Spleen (tissue), 11 donors: Measurements from ENCODE around the gene LSMEM2. TPM values are rescaled to one million over a fixed set of nuclear protein-coding genes. Genes with fewer than 3 reads are reported as not detected.

Experiments used
- DNase-seq: peaks from one replicate; pipeline ENCODE4 v3.0.0-alpha.2; 2020
- H3K27ac ChIP-seq, 8 donors: fragments of 200-600 bp; sonication (generic) in 7 of 8; 1 replicate in 4 of 8; 2 replicates in 4 of 8; pipeline versions ENCODE4 v1.5.0 to v1.8.0; 2016 to 2021; ENCODE audit warnings: inconsistent platforms in 4 of 8, mild to moderate bottlenecking in 4 of 8, moderate library complexity in 1 of 8
- H3K27me3 ChIP-seq, 7 donors: fragments of 200-600 bp; sonication (generic) in 6 of 7; replicated peaks in 1 of 7; 1 replicate in 4 of 7; 2 replicates in 3 of 7; pipeline versions ENCODE4 v1.5.0 to v1.8.0; 2016 to 2021; ENCODE audit warnings: inconsistent platforms in 3 of 7, mild to moderate bottlenecking in 1 of 7
- H3K36me3 ChIP-seq, 6 donors: fragments of 200-600 bp; sonication (generic) in 5 of 6; 1 replicate in 4 of 6; 2 replicates in 2 of 6; pipeline versions ENCODE4 v1.5.0 to v1.8.0; 2016 to 2021; ENCODE audit warnings: inconsistent platforms in 2 of 6
- H3K4me1 ChIP-seq, 6 donors: fragments of 200-600 bp; sonication (generic) in 5 of 6; 1 replicate in 3 of 6; 2 replicates in 3 of 6; pipeline versions ENCODE4 v1.5.0 to v1.8.0; 2016 to 2021; ENCODE audit warnings: inconsistent platforms in 3 of 6
- H3K4me3 ChIP-seq, 8 donors: fragments of 200-600 bp; sonication (generic) in 7 of 8; 1 replicate in 4 of 8; 2 replicates in 4 of 8; pipeline versions ENCODE4 v1.5.0 to v1.8.0; 2016 to 2021; ENCODE audit warnings: inconsistent platforms in 4 of 8, mild to moderate bottlenecking in 4 of 8, moderate library complexity in 2 of 8
- H3K9me3 ChIP-seq, 8 donors: fragments of 200-600 bp; sonication (generic) in 7 of 8; 1 replicate in 4 of 8; 2 replicates in 4 of 8; pipeline versions ENCODE4 v1.5.0 to v1.8.0; 2016 to 2021; ENCODE audit warnings: inconsistent platforms in 4 of 8
- CTCF ChIP-seq, 11 experiments: fragments of 200-600 bp in 7 of 11; fragments of 450-650 bp in 4 of 11; sonication (generic) in 4 of 11; IDR thresholded peaks in 8 of 11; conservative IDR thresholded peaks in 3 of 11; 1 replicate in 7 of 11; 2 replicates in 4 of 11; pipeline versions ENCODE4 v1.4.0 to v1.8.0; 2016 to 2021; ENCODE audit warnings: antibody characterized with exemption in 11 of 11, inconsistent platforms in 4 of 11, mild to moderate bottlenecking in 1 of 11
- POLR2A ChIP-seq, 3 donors: fragments of 450-650 bp; IDR thresholded peaks; one replicate each; pipeline ENCODE4 v1.5.1; 2017; ENCODE audit warnings: antibody characterized with exemption in 3 of 3, mild to moderate bottlenecking in 1 of 3
- POLR2AphosphoS5 ChIP-seq, 3 donors: sonication (generic); formaldehyde crosslinking; IDR thresholded peaks; one replicate each; pipeline ENCODE4 v1.5.1; 2017; ENCODE audit warnings: antibody characterized with exemption in 3 of 3
- WGBS, 5 donors: extraction: QIAGEN DNeasy Blood & Tissue Kit in 3 of 5; methylation state at CpG; one replicate each; pipeline versions ENCODE4 v1.1.5 to v1.1.7; 2013 to 2018; 5-methylcytosine and 5-hydroxymethylcytosine counted together
- intact Hi-C: fragments of 100-400 bp; cut with DNase I; formaldehyde crosslinking; loops from one replicate; pipeline ENCODE4 v1.15.0; 2023; ENCODE audit warnings: low total_unique reads
- polyA plus RNA-seq, 3 donors: library from polyadenylated mRNA; stranded (reverse); fragments of 200-250 nt; gene quantifications; one replicate each; pipeline ENCODE4 v1.2.1, GENCODE V29; 2013
- total RNA-seq, 7 donors: library from RNA; depleted of rRNA in 3 of 7; stranded (reverse); fragments of >200 nt in 3 of 7; fragmentation: NEBNext Ultra II Directional in 4 of 7; extraction: Animal tissue kit (Norgen Biotek cat#: 25700) in 4 of 7; gene quantifications; one replicate each; pipeline versions ENCODE4 v1.1.0 to v1.2.1, GENCODE V29; 2016 to 2021
- donor health status: healthy with polysubstance abuse.
- donor health status: DM: no; HTN: no; CAD: no; lungs with moderate emphysema.
- donor health status: DM: no; HTN: no; CAD: no.
- donor health status: Bipolar disorder and iron deficiency.
- donor health status: healthy.
- donor health status: DM: no; HTN: no; CAD: no.
- donor health status: DM: yes; HTN: yes; CAD: no.

The LSMEM2 gene
- total and polyA plus RNA-seq, 10 donors, result 0.06 to 0.46 (median 0.24) TPM; not detected in 6

- DNase-seq, result peak; percentile 98
- Histone ChIP-seq H3K36me3 (peaks cover 0 to 68% (median 50%) of the 10 kb centered on the region in 6 donors), H3K4me3 (peak within 1 kb of the TSS; percentile 74 to 100 (median 97)), H3K27ac (peak within 1 kb of the TSS; percentile 74 to 93 (median 86)), H3K27me3 (no peaks in the 10 kb centered on the region), H3K9me3 (no peaks in the 10 kb centered on the region), H3K4me1 (peaks cover 34 to 98% (median 65%) of the 10 kb centered on the region in 6 donors)
- 3 to 8% (median 3%) methylated on average over 12 to 55 of the region's 55 CpGs for WGBS, 5 donors
- TF ChIP-seq POLR2A (IDR thresholded peaks at IDR 0.05), result no peak
- peak; percentile 94 to 98 (median 96) for TF ChIP-seq POLR2AphosphoS5 (IDR thresholded peaks at IDR 0.05)
- peak in 4 of 11 experiments; percentile 15 to 22 (median 20) for TF ChIP-seq CTCF (IDR thresholded peaks at IDR 0.05 in 8 of 11, conservative IDR thresholded peaks at IDR 0.05 in 3 of 11)
- intact Hi-C loops, result loop anchor here (10.0 kb wide), 1 partner anchor 93 kb away; the partner anchor contains the start of gene GNAI2
Observed at GRCh38 chr3:50327943-50328691, 49.2 kb downstream of the LSMEM2 start, which contains the start of gene TUSC2. TSS of gene TUSC2 (minus strand) at chr3:50328223. CDS start at chr3:50328099, 124 bp downstream.

GRCh38 chr3:50330330-50330729 is 51.4 kb downstream of the LSMEM2 start:
- intact Hi-C loops, result no loop called here
- no peaks in the 10 kb centered on the region for H3K9me3 ChIP-seq
- TF ChIP-seq POLR2A (IDR thresholded peaks at IDR 0.05), result no peak
- peak in 2 of 3 donors; percentile 43 to 61 for TF ChIP-seq POLR2AphosphoS5 (IDR thresholded peaks at IDR 0.05)
- H3K4me1 ChIP-seq, result peaks cover 38 to 98% (median 65%) of the 10 kb centered on the region in 6 donors
- H3K36me3 ChIP-seq, result peaks cover 0 to 78% (median 49%) of the 10 kb centered on the region in 6 donors
- H3K27ac ChIP-seq, result peak overlapping the region in 1 of 8 donors; percentile 21
- peak; percentile 69 for DNase-seq
- no peaks in the 10 kb centered on the region for H3K27me3 ChIP-seq
- no peak overlapping the region for H3K4me3 ChIP-seq
- WGBS, 5 donors, result 93 to 100% (median 95%) methylated on average over 4 to 10 of the region's 10 CpGs

GRCh38 chr3:50331364-50331907 is 52.5 kb downstream of the LSMEM2 start:
- Histone ChIP-seq H3K4me3 (no peak overlapping the region), H3K27me3 (no peaks in the 10 kb centered on the region), H3K36me3 (peaks cover 0 to 73% (median 39%) of the 10 kb centered on the region in 6 donors), H3K4me1 (peaks cover 48 to 98% (median 65%) of the 10 kb centered on the region in 6 donors), H3K9me3 (no peaks in the 10 kb centered on the region), H3K27ac (peak overlapping the region in 1 of 8 donors; percentile 99)
- DNase-seq, result peak; percentile 64
- WGBS, 5 donors, result 92 to 97% (median 95%) methylated on average over 15 to 19 of the region's 19 CpGs
- intact Hi-C loops, result no loop called here
- TF ChIP-seq POLR2A (IDR thresholded peaks at IDR 0.05) (no peak), POLR2AphosphoS5 (IDR thresholded peaks at IDR 0.05) (peak in 2 of 3 donors; percentile 46 to 67), CTCF (IDR thresholded peaks at IDR 0.05 in 8 of 11, conservative IDR thresholded peaks at IDR 0.05 in 3 of 11) (no peak)

- Histone ChIP-seq H3K27ac (peak overlapping the region; percentile 44 to 99 (median 97)), H3K36me3 (peaks cover 0 to 68% (median 38%) of the 10 kb centered on the region in 6 donors), H3K4me3 (peak overlapping the region in 1 of 8 donors; percentile 27), H3K27me3 (no peaks in the 10 kb centered on the region), H3K4me1 (peaks cover 43 to 95% (median 62%) of the 10 kb centered on the region in 6 donors), H3K9me3 (no peaks in the 10 kb centered on the region)
- intact Hi-C loops, result no loop called here
- WGBS, 5 donors, result 49 to 77% (median 56%) methylated on average over 11 to 12 of the region's 12 CpGs
- no peak for DNase-seq
- TF ChIP-seq CTCF (IDR thresholded peaks at IDR 0.05 in 8 of 11, conservative IDR thresholded peaks at IDR 0.05 in 3 of 11) (no peak), POLR2AphosphoS5 (IDR thresholded peaks at IDR 0.05) (peak in 2 of 3 donors; percentile 52 to 80), POLR2A (IDR thresholded peaks at IDR 0.05) (no peak)
Observed at GRCh38 chr3:50333744-50334328, 54.9 kb downstream of the LSMEM2 start.
